DND-41 (cell line): ENCODE measurements around the gene ABCB11.

ENCODE experiments used
- ATAC-seq: fragments of 200-7000 bp; cut with Tn5 transposase; 3 replicates; pipeline ENCODE4 v1.9.1; 2021; ENCODE audit warnings: low read depth; ENCODE audit not compliant: insufficient read depth
- DNase-seq: peaks from one replicate; pipeline ENCODE4 v3.0.0-alpha.2; 2020
- H2AFZ ChIP-seq: 2 replicates; pipeline ENCODE4 v1.6.0; 2012; ENCODE audit warnings: low read depth, low read length
- H3K27ac ChIP-seq: 2 replicates; pipeline ENCODE4 v1.5.1; 2012; ENCODE audit warnings: low read length, inconsistent platforms
- H3K27me3 ChIP-seq: fragments of 200-600 bp; sonication (generic); 2 replicates; pipeline ENCODE4 v1.6.0; 2012; ENCODE audit warnings: low read length, mild to moderate bottlenecking, inconsistent platforms; ENCODE audit not compliant: insufficient read depth, poor library complexity
- H3K36me3 ChIP-seq: 2 replicates; pipeline ENCODE4 v1.5.1; 2012; ENCODE audit warnings: low read length, inconsistent platforms; ENCODE audit not compliant: insufficient read depth
- H3K4me1 ChIP-seq: 2 replicates; pipeline ENCODE4 v1.5.1; 2012; ENCODE audit warnings: mild to moderate bottlenecking, low read length; ENCODE audit not compliant: insufficient read depth
- H3K4me2 ChIP-seq: 2 replicates; pipeline ENCODE4 v1.6.0; 2012; ENCODE audit warnings: mild to moderate bottlenecking, moderate library complexity, low read length, inconsistent platforms; ENCODE audit not compliant: insufficient read depth
- H3K4me3 ChIP-seq, 2 experiments: fragments of 200-600 bp in 1 of 2; shearing (Covaris generic) in 1 of 2; 2 replicates each; pipeline ENCODE4 v1.5.1; 2012 to 2016; ENCODE audit warnings: inconsistent platforms in 2 of 2, low read length in 2 of 2, mild to moderate bottlenecking in 2 of 2, low read depth in 1 of 2, moderate library complexity in 1 of 2
- H3K79me2 ChIP-seq: 2 replicates; pipeline ENCODE4 v1.6.0; 2012; ENCODE audit warnings: low read length, inconsistent platforms; ENCODE audit not compliant: insufficient read depth
- H3K9ac ChIP-seq: 2 replicates; pipeline ENCODE4 v1.6.0; 2012; ENCODE audit warnings: low read depth, mild to moderate bottlenecking, inconsistent platforms, low read length, moderate library complexity
- H3K9me3 ChIP-seq: 2 replicates; pipeline ENCODE4 v1.5.1; 2012; ENCODE audit warnings: low read length, moderate library complexity, mild to moderate bottlenecking, inconsistent platforms; ENCODE audit not compliant: insufficient read depth, severe bottlenecking
- H4K20me1 ChIP-seq: 2 replicates; pipeline ENCODE4 v1.6.0; 2012; ENCODE audit warnings: low read length; ENCODE audit not compliant: insufficient read depth
- EZH2 ChIP-seq: IDR thresholded peaks from 3 replicates; pipeline ENCODE4 v1.6.1; 2012; ENCODE audit warnings: borderline replicate concordance, low read depth, mild to moderate bottlenecking, moderate library complexity, low read length, inconsistent platforms; ENCODE audit not compliant: severe bottlenecking
- TF ChIP-seq, protein P1 (sequence below): IDR thresholded peaks from 2 replicates; pipeline ENCODE4 v1.5.1; 2012; ENCODE audit warnings: borderline replicate concordance, low read length, moderate library complexity, mild to moderate bottlenecking; ENCODE audit not compliant: poor library complexity, severe bottlenecking; ENCODE audit errors: extremely low read depth

The ABCB11 gene

DNA sequence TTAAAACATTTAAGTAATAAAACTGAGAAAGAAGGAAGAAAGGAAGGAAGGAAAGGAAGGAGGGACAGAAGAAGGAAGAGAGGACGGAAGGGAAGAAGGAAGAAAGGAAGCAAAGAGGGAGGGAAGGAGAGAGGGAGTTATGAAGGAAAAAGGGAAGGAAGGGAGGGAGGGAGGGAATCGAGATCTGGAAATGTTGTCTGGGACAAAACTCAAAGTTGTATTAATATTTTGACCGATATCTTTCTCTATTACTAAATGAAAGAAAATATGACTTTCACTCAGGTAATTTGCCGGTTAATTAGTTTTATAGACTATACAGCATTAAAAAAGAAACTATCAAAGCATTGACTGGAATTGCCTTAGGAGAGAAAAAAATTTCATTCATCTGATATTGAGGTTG lies 85.6 kb downstream of the ABCB11 start:
- H3K9ac ChIP-seq: no peak overlapping the region
- DNase-seq: no peak
- no peak overlapping the region for H2AFZ ChIP-seq
- no peak for ATAC-seq
- no peak overlapping the region for H3K4me2 ChIP-seq
- H3K36me3 ChIP-seq: no peaks in the 10 kb centered on the region
- TF ChIP-seq EZH2: no peak
- TF ChIP-seq, protein P1, sequence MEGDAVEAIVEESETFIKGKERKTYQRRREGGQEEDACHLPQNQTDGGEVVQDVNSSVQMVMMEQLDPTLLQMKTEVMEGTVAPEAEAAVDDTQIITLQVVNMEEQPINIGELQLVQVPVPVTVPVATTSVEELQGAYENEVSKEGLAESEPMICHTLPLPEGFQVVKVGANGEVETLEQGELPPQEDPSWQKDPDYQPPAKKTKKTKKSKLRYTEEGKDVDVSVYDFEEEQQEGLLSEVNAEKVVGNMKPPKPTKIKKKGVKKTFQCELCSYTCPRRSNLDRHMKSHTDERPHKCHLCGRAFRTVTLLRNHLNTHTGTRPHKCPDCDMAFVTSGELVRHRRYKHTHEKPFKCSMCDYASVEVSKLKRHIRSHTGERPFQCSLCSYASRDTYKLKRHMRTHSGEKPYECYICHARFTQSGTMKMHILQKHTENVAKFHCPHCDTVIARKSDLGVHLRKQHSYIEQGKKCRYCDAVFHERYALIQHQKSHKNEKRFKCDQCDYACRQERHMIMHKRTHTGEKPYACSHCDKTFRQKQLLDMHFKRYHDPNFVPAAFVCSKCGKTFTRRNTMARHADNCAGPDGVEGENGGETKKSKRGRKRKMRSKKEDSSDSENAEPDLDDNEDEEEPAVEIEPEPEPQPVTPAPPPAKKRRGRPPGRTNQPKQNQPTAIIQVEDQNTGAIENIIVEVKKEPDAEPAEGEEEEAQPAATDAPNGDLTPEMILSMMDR: no peak
- no peak overlapping the region for H3K4me3 ChIP-seq
- H3K9me3 ChIP-seq: no peaks in the 10 kb centered on the region
- H3K79me2 ChIP-seq: no peaks in the 10 kb centered on the region
- H3K27ac ChIP-seq: no peak overlapping the region
- no peaks in the 10 kb centered on the region for H3K4me1 ChIP-seq
- H4K20me1 ChIP-seq: no peaks in the 10 kb centered on the region
- peaks cover 15% of the 10 kb centered on the region for H3K27me3 ChIP-seq

DNA sequence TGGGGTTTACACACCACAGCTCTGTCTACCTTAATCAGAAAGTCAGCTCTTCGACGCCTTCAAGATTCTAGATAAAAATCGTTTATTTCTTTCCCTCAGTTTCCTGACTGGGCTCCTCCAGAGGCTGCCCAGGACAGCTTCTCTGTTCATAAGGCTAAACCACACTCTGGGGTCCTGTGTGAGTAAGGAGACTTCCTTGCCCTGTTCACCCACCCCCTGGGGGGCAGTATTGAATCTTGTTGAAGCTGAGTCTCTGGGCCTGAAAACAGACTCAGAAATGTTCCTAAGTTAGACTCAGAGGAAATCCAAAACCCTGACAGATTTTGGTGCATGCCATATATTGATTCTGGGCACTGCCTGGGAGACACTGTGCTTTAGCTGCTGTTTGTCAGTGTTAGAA lies 87.1 kb downstream of the ABCB11 start:
- no peak overlapping the region for H3K4me3 ChIP-seq
- H3K4me2 ChIP-seq: no peak overlapping the region
- H3K27me3 ChIP-seq: peaks cover 15% of the 10 kb centered on the region
- H3K36me3 ChIP-seq: no peaks in the 10 kb centered on the region
- H3K9me3 ChIP-seq: no peaks in the 10 kb centered on the region
- DNase-seq (no peak), ATAC-seq (no peak; the same call in 2 of the 3 replicates)
- H3K79me2 ChIP-seq: no peaks in the 10 kb centered on the region
- H2AFZ ChIP-seq: no peak overlapping the region
- no peak overlapping the region for H3K27ac ChIP-seq
- no peaks in the 10 kb centered on the region for H4K20me1 ChIP-seq
- no peak for TF ChIP-seq EZH2
- H3K4me1 ChIP-seq: no peaks in the 10 kb centered on the region
- H3K9ac ChIP-seq: no peak overlapping the region

DNA sequence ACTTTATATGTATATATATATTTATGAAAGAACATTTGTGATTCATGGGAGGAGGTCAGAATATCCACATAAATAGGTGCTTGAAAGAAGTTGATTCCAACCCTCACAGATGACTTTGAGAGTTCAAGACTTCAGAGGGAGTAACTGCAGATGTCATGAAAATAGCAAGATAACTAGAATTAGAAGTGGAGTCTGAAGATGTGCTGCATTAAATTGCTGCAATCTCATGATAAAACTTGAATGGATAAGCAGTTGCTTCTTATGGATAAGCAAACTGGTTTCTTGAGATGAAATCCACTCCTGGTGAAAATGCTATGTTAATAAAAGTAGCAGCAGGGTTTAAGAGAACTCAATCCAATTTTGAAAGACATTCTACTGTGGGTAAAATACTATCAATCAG lies 89.8 kb downstream of the ABCB11 start:
- no peak for DNase-seq
- Histone ChIP-seq H3K36me3 (no peaks in the 10 kb centered on the region), H2AFZ (no peak overlapping the region), H3K4me1 (no peaks in the 10 kb centered on the region), H3K4me2 (no peak overlapping the region), H3K9me3 (no peaks in the 10 kb centered on the region), H3K9ac (no peak overlapping the region), H3K27me3 (peaks cover 13% of the 10 kb centered on the region), H3K79me2 (no peaks in the 10 kb centered on the region), H3K27ac (no peak overlapping the region), H3K4me3 (no peak overlapping the region), H4K20me1 (no peaks in the 10 kb centered on the region)
- ATAC-seq: no peak
- TF ChIP-seq, protein P1: no peak

DNA sequence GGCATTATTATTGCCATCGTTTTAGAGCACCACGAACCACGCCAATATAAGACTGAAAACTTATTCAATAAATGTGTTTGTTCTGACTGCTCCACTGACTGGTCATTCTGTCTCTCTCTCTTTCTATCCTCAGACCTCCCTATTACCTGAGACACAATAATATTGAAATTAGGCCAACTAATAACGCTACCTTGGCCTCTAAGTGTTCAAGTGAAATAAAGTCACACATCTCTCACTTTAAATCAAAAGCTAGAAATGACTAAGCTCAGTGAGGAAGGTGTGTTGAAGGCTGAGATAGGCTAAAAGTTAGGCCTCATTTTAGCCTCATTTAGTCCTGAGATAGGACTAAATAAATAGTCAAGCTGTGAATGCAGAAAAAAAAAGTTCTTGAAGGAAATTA lies 91.2 kb downstream of the ABCB11 start:
- H3K9ac ChIP-seq: no peak overlapping the region
- no peak overlapping the region for H3K4me3 ChIP-seq
- H3K4me1 ChIP-seq: no peaks in the 10 kb centered on the region
- ATAC-seq: no peak
- H3K27me3 ChIP-seq: peaks cover 16% of the 10 kb centered on the region
- TF ChIP-seq EZH2: no peak
- TF ChIP-seq, protein P1: no peak
- H3K79me2 ChIP-seq: no peaks in the 10 kb centered on the region
- no peak overlapping the region for H2AFZ ChIP-seq
- H3K4me2 ChIP-seq: no peak overlapping the region
- no peaks in the 10 kb centered on the region for H4K20me1 ChIP-seq
- DNase-seq: no peak
- no peaks in the 10 kb centered on the region for H3K36me3 ChIP-seq
- no peak overlapping the region for H3K27ac ChIP-seq
- no peaks in the 10 kb centered on the region for H3K9me3 ChIP-seq
